GM21390 (cell line): ENCODE measurements around the gene AMER3.
"Not testable (repeated sequence)": the region's sequence is repeated elsewhere in the genome, so short reads cannot be mapped to it uniquely, and the experiment has no call there.

ENCODE experiments used
- ATAC-seq: cut with Tn5 transposase; IDR thresholded peaks from one replicate; pipeline ENCODE4 v1.9.1; 2021; ENCODE audit not compliant: unreplicated experiment

AMER3 gene, protein sequence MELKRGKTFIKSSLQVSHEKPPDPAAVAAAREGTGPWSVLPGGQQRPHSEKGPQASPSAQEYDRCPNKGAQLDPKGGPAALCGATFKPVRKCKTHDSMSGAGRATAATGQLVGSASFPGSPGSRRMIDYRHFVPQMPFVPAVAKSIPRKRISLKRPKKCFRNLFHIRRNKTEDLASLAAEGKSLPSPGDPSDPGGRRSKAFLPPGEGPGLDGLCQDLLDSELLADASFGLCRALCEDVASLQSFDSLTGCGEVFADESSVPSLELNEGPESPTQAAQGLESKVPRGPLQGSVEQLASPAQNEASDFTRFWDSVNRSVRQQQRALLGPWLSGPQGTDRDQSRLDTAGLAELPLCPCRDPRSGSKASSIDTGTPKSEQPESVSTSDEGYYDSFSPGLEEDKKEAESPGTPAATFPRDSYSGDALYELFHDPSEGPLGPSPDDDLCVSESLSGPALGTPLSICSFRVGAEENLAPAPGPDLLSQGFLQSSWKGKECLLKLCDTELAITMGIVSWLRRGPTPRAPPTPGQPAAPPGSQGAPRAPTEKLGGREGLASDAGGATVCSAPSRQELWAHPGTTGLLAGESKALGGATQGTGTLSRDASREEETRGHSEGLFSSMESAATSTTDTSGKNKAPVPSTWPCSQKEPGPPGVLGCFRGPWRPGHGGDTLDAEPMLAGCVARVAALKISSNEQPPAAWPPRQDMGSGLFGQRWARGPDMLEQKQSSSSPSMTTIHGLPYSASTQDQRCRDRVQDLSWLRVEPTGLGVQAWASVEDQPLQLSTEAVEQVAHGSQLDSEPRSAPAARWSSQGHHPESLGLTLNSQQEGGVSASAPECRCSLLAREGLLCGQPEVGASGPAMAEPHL

DNA sequence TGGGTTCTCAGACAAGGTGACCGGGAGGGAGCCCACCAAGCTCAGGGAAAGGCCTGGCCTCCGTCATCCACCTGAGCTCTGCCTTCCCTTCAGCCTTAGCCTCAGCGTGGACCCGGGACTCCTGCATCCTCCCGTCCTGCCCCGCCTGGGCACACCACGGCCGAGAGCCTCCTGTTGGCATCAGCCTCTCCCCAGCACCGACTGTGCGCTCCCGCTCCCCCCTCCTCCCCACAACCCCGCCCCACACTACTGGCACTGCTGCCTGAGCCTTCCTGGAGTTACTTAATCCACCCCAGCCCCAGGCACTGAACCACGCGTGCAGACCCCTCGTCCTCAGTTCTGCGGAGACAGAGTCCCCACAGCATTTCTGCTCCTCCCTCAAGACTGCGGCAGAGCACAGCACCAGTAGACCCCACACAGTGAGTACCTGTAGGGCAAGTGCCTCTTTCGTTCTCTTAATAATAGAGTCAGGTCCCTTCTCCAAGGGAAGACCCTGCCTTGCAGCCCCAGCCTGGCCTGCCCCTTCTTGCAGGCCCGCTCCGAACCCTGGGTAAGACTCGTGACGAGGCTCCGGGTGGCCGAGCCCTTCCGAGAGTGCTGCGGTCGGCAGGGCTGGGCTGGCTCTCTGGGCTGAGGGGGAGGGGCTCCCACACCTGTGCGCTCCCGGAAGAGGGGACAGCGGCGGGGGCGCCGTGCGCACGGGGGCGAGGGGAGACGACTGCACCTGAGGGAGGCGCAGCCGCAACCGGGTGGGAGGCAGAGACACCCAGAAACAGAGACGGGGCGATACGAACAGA, at the start of gene AMER3:
Gene AMER3, plus strand, starts transcription at position 285 of the 797 bp plus-strand sequence. CDS start 6,533 bp downstream, outside the sequence.
- no peak for ATAC-seq

DNA sequence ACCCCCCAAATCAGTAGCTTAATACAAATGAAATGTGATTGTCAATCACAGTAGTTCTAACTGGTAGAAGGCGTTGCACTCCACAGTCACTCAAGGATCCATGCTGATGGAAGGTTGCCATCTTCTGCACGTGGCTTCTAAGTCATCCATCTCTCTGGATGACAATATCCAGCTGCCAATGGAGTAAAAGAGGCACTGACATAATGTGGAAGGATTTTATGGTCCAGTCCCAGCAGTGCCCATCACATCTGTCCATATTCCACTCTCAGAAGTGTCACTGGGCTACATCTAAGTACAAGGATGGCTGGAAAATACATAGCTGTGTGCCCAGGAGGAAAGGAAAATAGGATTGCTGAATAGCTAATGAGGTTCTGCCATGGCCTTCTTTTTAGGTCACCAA, 40.5 kb upstream of the AMER3 start:
- ATAC-seq = not testable (repeated sequence)

DNA sequence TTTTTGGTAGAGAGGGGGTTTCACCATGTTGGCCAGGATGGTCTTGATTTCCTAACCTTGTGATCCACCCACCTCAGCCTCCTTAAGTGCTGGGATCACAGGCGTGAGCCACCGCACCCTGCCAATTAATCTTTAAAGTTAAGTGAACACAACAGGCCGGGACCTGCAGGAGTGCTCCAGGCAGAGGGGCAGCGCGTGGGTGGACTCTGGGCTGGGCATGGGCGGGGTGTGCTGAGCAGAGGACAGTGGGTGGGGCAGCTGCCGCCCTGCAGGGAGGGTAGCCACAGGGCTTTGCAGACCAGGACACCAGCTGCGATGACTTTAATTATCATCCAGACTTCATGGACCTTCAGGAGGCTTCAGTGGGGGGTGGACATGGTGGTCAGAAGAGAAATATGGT, 35.3 kb upstream of the AMER3 start:
- no peak for ATAC-seq

DNA sequence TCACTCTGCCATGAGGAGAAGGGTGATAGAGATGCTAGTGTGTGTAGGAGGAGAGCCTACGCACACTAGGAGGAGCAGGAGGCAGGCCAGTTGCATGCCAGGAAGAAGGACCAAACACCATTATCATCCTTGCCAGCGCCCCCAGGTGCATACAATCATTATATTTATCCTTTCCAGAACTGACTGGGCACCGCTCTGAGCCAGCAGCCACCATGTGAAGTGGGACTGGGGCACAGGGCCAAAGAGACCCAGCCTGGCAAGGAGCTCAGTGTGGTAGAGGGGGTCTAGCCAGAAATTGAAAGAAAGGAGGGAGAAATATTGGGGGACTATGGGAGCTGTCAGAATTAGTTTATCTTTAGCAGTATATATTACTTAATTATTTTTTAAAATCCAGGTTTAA, 34.8 kb upstream of the AMER3 start:
- no peak for ATAC-seq

DNA sequence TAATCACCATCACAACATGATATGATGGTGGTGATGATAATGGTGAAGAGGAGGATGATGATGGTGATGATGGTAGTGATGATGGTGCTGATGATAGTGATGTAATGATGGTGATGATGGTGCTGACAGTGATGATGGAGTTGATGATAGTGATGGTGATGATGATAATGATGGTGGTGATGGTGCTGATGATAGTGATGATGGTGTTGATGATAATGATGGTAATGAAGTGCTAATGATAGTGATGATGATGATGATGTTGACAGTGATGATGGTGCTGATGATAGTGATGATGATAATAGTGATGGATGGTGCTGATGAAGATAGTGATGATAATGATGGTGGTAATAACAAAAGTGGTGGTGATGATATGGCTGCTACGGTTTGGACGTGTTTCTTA, 30.9 kb upstream of the AMER3 start:
- ATAC-seq = no peak

DNA sequence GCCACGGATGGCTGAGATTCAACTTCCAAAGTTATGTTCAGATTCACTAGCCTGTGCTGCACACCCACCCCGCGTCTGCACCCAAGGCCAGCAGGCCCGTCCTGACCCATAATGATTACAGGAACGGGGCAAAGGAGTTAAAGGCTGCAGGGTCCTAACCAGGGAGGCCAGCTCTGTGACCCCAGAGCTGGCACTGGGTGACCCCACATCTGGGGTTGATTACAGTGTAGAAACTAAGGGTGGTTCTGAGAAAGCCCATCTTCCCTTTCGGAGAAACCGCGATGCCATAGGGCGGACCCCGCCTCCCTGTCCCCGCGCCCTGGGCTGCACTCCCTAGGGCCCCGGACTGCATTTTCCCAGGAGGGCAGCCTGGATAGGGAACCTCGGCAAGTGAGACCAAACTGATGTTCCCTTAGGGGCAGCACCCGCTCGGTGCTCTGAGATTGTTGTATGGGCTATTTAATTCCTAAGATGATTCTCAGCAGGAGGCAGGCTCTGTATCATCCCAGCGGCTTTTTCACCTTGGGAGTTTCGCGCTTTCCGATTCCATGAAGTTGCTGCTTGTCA, 28.6 kb upstream of the AMER3 start:
- ATAC-seq = no peak

DNA sequence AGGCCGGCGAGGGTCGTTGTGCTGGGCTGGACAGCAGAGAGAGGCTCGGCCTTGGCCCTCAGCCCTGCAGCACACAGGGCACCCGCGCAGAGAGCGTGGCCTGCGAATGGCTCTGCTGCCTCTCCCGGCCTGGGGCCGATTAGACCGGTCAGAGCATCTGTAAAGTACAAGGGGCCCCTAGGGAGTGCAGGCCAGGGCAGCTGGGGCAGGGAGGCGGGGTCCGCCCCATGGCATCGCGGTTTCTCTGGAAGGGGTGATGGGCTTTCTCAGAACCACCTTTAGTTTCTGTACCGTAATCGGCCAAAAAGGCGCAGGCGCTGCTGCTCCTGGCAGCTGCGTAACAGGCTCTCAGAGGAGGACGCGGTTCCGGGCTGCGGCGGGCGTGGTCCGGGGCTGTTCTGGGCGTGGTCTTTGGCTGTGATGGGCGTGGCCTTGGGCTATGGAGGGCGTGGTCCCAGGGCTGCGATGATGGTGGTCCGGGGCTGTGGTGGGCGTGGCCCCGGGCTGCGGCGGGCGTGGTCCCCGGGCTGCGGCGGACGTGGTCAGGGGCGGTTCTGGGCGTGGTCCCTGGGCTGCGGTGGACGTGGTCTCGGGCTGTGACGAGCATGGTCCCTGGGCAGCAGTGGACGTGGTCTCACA, 27.9 kb upstream of the AMER3 start:
- peak; percentile 95 for ATAC-seq

DNA sequence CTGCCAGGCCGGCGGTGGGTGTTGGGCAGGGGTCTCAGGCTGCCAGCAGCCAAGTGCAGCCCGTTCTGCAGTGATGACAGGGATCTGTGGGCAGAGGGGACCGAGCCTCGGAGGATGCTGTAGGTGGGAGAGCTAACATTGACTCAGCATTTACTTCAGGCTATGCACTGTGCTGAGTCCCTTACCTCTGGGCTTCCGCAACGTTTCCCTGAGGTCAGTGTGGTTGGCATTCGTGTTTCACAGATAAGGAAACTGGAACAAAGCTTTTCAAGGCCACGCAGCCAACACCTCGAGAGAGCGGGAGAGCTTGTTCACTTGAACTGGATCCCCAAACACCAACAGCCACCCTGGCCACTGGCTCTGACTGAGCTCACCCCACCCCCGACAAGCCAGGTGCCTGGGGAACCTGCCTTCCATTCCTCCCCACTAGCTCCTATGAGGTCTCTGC, 27.3 kb upstream of the AMER3 start:
- peak; percentile 5 for ATAC-seq

DNA sequence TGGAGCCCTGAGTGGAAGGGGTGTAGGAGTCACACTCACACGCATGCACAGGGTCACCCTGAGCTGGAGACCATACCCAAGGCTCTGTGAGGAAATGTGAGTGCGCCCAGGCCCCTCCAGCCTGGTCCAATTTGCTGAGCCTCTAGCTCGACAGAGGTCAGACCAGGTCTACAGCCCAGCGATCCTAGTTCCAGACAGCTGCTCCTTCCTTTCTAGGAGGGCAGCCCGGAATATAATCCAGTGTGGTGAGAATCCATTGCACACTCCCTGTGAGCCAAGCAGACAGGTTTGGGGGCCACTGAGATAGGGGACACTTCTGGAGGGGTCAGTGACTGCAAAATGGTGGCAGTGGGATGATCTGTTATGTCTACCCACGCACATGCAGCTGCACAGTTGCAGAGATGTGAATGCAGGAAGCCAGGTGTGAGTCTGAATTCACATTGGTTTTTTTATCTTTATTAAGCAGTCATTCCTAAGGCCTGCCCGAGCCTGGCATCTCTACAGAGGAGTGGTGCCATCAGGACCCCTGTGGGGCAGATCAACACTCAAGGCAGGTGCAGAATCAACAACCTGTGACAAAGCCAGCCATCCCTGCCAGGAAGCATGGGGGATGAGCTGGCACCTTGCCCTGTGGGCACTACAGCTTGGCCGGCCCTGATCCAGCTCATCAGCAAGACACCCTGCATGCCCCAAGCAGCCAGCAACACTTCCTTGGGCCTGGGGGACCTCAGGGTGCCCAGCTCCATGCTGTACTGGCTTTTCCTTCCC, 26.6 kb upstream of the AMER3 start, which contains the start of gene GPR148:
Gene GPR148, plus strand, starts transcription at position 522 of the 768 bp plus-strand sequence. Its CDS starts 82 bp downstream, at position 604.
- no peak for ATAC-seq

DNA sequence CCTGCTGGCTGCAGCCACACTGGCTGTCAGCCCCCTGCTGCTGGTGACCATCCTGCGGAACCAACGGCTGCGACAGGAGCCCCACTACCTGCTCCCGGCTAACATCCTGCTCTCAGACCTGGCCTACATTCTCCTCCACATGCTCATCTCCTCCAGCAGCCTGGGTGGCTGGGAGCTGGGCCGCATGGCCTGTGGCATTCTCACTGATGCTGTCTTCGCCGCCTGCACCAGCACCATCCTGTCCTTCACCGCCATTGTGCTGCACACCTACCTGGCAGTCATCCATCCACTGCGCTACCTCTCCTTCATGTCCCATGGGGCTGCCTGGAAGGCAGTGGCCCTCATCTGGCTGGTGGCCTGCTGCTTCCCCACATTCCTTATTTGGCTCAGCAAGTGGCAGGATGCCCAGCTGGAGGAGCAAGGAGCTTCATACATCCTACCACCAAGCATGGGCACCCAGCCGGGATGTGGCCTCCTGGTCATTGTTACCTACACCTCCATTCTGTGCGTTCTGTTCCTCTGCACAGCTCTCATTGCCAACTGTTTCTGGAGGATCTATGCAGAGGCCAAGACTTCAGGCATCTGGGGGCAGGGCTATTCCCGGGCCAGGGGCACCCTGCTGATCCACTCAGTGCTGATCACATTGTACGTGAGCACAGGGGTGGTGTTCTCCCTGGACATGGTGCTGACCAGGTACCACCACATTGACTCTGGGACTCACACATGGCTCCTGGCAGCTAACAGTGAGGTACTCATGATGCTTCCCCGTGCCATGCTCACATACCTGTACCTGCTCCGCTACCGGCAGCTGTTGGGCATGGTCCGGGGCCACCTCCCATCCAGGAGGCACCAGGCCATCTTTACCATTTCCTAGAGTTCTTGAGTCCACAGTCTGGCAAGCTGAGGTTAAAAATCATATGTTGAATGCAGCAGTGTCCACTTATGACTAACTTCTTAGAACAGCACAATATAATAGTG, 25.7 kb upstream of the AMER3 start:
- ATAC-seq = no peak

DNA sequence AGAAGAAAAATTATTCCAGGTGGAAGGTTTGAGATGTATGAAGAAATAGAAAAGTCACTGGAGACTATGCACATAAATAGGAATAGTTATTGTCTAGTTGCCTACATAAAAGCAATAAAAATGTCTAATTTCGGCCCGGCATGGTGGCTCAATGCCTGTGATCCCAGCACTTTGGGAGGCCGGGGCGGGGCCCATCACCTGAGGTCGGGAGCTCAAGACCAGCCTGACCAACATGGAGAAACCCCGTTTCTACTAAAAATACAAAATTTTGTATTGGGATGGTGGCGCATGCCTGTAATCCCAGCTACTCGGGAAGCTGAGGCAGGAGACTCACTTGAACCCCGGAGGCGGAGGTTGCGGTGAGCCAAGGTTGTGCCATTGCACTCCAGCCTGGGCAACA, 23.1 kb upstream of the AMER3 start:
- ATAC-seq = not testable (repeated sequence)

DNA sequence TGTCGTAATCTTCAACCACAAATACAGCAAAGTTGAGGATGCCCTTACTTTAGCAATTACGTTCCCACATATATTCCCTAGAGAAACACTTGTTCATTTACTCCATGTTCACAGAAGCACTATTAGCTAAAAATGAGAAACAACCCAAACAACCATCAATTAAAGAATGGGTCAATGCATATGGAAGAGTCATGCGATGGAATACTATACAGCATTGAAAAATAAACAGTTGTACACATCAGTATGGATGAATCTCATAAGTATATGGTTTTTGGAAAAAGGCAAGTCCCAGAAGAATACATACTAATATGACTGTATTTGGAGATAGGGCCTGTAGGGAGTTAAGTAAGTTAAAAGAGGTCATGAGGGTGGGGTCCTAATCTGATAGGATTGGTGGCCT, 20.1 kb upstream of the AMER3 start:
- ATAC-seq = no peak

DNA sequence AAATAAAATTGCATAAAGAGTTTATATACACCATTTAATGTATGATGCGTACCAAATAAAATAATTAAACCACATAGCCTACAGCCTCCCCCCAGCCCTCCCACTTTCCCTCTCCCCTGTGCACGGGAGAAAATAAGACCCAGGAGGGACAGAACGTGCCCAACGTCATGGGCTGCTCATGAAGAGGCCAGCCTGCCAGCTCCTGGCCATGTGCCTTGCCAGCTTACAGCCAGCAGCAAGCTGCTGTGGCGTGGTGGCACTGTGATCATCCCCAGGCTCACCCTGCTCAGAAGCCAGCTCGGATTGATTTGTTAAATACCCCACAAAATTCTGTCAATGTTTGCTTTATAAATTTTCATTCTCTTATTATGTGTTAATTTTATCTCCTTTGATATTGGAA, 18.9 kb upstream of the AMER3 start:
- ATAC-seq = no peak

DNA sequence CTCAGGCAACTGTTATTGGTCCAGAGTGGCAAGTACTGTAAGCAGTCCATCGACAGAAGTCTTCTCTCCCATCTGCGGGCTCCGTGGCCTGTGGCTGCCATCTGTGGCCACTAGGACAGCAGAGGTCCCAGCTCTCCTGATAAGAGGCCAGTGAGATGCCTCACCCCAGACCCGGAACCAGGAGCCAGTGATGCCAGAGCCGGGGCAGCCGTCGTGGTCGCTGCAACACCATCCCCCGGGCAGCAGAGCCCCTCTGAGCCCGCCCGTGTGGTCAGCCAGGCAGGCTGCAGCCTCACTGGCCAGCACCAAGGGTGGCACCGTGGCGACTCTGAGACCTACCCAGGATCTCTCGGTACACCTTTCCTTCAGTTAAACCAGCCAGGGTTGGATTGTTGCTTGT, 17.7 kb upstream of the AMER3 start:
- ATAC-seq = no peak

DNA sequence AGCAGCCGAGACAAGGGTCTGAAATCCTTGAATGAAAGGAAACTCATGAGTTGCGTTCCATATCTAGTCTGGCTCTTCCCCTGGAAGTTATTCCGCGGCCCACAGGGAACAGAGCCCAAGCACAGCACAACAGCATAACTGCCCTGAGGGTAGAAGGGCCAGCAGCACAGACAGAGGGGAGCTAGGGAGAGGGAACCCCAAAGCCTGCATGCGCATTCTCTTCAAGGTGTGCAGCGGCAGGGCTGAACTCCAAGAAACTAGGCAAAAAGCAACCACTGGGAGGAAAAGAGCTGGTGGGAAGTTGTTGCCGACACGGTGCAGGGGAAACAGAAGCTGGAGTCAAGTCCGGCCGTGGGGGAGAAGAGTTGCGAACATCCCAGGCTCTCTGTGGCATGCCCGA, 14.7 kb upstream of the AMER3 start:
- ATAC-seq = no peak

DNA sequence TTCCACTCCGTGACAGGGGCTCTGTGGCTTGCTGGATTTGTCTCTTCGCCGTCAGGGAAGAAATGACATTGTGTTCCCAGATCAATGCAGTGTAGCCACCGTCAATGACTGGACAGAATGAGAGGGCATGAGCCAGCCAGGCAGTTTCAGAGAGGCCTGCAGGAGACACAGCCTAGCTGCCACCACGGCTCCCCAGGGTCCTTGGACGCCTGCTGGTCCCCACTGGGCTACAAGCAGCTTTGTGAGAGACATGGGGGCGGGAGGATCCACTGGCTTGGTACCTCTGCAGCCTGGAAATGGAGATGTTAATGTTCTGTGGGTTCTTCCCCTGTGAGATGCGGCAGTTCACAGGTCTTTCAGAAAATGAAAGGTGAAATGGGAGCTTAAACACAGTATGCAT, 12.1 kb upstream of the AMER3 start:
- no peak for ATAC-seq

DNA sequence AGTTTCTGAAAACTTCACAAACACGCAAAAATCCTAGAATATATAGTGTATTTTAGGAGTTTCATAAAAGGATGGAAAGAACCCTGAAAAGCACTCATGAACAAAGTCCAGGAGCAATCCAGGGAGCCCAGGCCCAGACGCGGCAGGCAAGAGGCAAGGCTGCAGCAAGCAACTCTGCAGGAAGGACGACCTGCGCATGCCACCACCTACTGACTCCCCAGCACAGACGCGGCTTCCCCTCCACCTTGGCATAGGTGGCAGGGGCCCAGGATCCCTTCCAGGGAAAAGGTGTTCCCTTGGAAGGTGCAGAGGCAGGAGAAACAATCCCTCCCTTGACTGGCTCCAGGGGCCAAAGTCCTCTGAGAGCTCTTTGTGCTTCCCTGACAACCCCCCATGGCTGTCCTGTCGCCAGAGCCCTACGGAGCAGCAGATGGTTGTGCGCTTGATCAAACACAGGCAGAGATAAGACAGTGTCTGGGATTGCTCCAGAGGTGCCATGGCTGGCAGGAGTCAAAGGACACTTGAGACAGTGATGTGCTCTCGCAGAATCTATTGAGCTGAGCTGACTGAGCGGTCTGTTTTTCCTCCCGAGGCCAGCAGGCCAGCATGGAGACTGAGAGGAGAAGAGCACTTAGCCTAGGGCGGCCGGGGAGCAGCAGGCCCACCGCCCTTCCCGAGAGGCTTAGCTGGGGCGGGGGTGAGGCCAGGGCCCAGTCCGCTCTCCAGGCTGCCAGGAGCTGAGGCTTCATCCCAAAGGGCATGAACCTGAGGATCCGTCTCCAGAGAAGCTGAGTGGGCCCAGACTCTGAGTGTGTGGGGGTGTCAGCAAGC, 10.8 kb upstream of the AMER3 start:
- no peak for ATAC-seq
